ENCODE data around the gene LRRC3C.
A peak's percentile ranks its signal among the peaks of the same experiment; 100 is the strongest.

LRRC3C gene

DNA sequence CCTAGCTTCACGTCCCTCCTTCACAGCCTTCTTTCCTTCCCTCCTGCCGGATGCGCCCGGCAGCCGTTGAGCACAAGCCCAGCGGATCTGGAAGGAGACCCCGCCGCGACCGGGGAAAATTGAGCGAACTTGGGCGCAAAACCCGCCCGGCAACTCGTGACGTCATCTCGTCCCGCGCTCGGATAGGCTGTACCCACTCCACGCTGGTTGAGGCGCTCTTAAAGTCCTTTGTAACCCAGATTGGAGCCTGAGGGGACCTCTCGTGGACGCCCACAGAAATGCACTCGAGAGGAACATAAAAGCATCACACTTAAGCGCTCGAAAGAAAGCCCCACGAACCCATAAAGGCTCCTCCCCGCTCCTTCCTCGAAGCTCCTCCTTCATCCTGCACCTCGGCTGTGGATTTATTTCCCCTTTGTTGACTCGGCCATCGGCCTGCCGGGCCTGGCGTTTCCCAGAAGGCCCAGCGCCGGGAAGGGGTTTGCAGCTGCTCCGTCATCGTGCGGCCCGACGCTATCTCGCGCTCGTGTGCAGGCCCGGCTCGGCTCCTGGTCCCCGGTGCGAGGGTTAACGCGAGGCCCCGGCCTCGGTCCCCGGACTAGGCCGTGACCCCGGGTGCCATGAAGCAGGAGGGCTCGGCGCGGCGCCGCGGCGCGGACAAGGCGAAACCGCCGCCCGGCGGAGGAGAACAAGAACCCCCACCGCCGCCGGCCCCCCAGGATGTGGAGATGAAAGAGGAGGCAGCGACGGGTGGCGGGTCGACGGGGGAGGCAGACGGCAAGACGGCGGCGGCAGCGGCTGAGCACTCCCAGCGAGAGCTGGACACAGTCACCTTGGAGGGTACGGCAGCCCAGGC lies 53.0 kb downstream of the LRRC3C start, which contains the start of gene PSMD3:
Gene PSMD3, plus strand, starts transcription at position 457 of the 856 bp plus-strand sequence. Its CDS starts 164 bp downstream, at position 621.
- H3K4me1 Mint-ChIP-seq = peaks cover 40% of the 10 kb centered on the region
- TF ChIP-seq, protein P1, sequence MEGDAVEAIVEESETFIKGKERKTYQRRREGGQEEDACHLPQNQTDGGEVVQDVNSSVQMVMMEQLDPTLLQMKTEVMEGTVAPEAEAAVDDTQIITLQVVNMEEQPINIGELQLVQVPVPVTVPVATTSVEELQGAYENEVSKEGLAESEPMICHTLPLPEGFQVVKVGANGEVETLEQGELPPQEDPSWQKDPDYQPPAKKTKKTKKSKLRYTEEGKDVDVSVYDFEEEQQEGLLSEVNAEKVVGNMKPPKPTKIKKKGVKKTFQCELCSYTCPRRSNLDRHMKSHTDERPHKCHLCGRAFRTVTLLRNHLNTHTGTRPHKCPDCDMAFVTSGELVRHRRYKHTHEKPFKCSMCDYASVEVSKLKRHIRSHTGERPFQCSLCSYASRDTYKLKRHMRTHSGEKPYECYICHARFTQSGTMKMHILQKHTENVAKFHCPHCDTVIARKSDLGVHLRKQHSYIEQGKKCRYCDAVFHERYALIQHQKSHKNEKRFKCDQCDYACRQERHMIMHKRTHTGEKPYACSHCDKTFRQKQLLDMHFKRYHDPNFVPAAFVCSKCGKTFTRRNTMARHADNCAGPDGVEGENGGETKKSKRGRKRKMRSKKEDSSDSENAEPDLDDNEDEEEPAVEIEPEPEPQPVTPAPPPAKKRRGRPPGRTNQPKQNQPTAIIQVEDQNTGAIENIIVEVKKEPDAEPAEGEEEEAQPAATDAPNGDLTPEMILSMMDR (IDR thresholded peaks at IDR 0.05; ENCODE audit: unreplicated experiment in 3 of 3) = peak; percentile 73 to 77 (median 74)
- H3K27ac Mint-ChIP-seq = peak within 1 kb of the TSS; percentile 89 to 95 (median 89)
- H3K4me3 Mint-ChIP-seq = peak within 1 kb of the TSS; percentile 85 to 89 (median 88)
- H3K27me3 Mint-ChIP-seq (ENCODE audit: low read depth) = peaks cover 4% of the 10 kb centered on the region
- no peaks in the 10 kb centered on the region for H3K9me3 Mint-ChIP-seq
- peaks cover 11% of the 10 kb centered on the region for H3K36me3 Mint-ChIP-seq (ENCODE audit: low read depth)

DNA sequence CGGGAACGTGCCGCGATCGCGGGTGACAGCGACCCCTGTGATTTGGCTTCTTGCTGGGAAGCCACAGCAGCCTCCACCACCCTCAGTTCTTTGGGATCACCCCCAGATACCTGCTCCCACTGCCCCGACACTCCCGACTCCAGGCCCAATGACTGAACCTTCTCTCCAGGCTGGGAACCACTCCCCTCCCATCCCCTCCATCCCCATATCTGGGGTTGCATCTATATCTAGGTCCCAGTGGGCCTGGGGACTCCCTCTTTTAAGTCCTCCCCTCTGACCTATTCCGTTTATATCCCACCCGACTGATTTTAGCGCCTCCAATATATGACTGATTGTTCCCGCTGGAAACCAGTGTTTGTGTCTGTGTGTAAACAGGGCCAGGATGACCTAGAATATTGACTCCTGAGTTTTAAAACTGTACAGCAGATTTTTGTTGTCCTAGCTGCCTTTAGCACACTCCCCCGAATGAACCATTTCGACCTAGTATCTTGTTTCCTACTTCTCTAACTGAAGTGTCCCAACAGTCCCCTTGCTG lies 53.7 kb downstream of the LRRC3C start:
- Mint-ChIP-seq H3K9me3 (no peaks in the 10 kb centered on the region), H3K36me3 (ENCODE audit: low read depth) (peaks cover 18% of the 10 kb centered on the region), H3K27me3 (ENCODE audit: low read depth) (no peaks in the 10 kb centered on the region), H3K4me3 (peak overlapping the region; percentile 85 to 89 (median 88)), H3K4me1 (peaks cover 37% of the 10 kb centered on the region), H3K27ac (peak overlapping the region; percentile 89 to 95 (median 89))
- TF ChIP-seq, protein P1 (IDR thresholded peaks at IDR 0.05; ENCODE audit: unreplicated experiment in 3 of 3) = no peak

- TF ChIP-seq, protein P1 (IDR thresholded peaks at IDR 0.05; ENCODE audit: unreplicated experiment in 3 of 3) = no peak
Measured at GRCh38 chr17:39981766-39982375, 54.3 kb downstream of the LRRC3C start.

GRCh38 chr17:39988206-39988810 lies 60.8 kb downstream of the LRRC3C start:
- no peak overlapping the region for H3K4me3 Mint-ChIP-seq
- H3K27me3 Mint-ChIP-seq (ENCODE audit: low read depth) = no peaks in the 10 kb centered on the region
- no peak overlapping the region for H3K27ac Mint-ChIP-seq
- TF ChIP-seq, protein P1 (IDR thresholded peaks at IDR 0.05; ENCODE audit: unreplicated experiment in 3 of 3) = no peak
- H3K9me3 Mint-ChIP-seq = no peaks in the 10 kb centered on the region
- peaks cover 8% of the 10 kb centered on the region for H3K4me1 Mint-ChIP-seq
- H3K36me3 Mint-ChIP-seq (ENCODE audit: low read depth) = peaks cover 85% of the 10 kb centered on the region

More at GRCh38 chr17:39981766-39982375, 54.3 kb downstream of the LRRC3C start:
- H3K9me3 Mint-ChIP-seq = no peaks in the 10 kb centered on the region
- no peaks in the 10 kb centered on the region for H3K27me3 Mint-ChIP-seq (ENCODE audit: low read depth)
- peak overlapping the region; percentile 85 to 89 (median 88) for H3K4me3 Mint-ChIP-seq
- peaks cover 24% of the 10 kb centered on the region for H3K36me3 Mint-ChIP-seq (ENCODE audit: low read depth)
- peaks cover 37% of the 10 kb centered on the region for H3K4me1 Mint-ChIP-seq
- H3K27ac Mint-ChIP-seq = peak overlapping the region; percentile 89 to 95 (median 89)

DNA sequence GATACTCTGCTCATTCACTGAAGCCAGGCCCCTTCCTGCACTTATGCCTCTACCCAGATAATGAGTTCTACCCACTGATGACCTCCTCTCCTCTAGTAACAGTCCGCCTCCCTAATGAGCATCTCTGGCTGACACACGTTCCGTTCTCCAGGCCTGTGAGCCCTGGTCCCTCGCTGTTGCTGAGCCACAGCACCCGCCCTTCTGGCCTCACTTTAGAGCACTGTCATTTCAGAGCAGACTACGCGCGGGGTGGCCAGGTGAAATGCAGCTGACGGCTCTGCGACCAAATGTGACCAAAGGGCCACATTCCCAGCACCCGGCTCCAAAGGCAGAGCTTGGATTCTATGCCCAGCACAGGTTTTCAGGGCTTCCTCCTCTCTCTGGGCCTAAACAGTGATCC lies 66.9 kb downstream of the LRRC3C start:
- peaks cover 72% of the 10 kb centered on the region for H3K36me3 Mint-ChIP-seq (ENCODE audit: low read depth)
- no peaks in the 10 kb centered on the region for H3K27me3 Mint-ChIP-seq (ENCODE audit: low read depth)
- H3K4me3 Mint-ChIP-seq = no peak overlapping the region
- H3K9me3 Mint-ChIP-seq = no peaks in the 10 kb centered on the region
- TF ChIP-seq, protein P1 (IDR thresholded peaks at IDR 0.05; ENCODE audit: unreplicated experiment in 3 of 3) = no peak
- H3K27ac Mint-ChIP-seq = no peak overlapping the region
- peaks cover 9% of the 10 kb centered on the region for H3K4me1 Mint-ChIP-seq

Data from nephron (organoid).